ENCODE results near the gene OSBPL8.

Gene OSBPL8

GRCh38 chr12:76555231-76555767 is 4.3 kb downstream of the OSBPL8 start:
- no peak for DNase-seq (ENCODE audit: low read depth)

GRCh38 chr12:76554405-76555230 is 5.0 kb downstream of the OSBPL8 start:
- no peak for DNase-seq (ENCODE audit: low read depth)

GRCh38 chr12:76552343-76552938 is 7.1 kb downstream of the OSBPL8 start:
- DNase-seq (ENCODE audit: low read depth): no peak

- DNase-seq (ENCODE audit: low read depth): no peak
Observed at GRCh38 chr12:76551482-76551888, 8.1 kb downstream of the OSBPL8 start.

- no peak for DNase-seq (ENCODE audit: low read depth)
Observed at GRCh38 chr12:76549131-76549530, 10.4 kb downstream of the OSBPL8 start.

GRCh38 chr12:76548222-76548837 is 11.2 kb downstream of the OSBPL8 start:
- no peak for DNase-seq (ENCODE audit: low read depth)

- DNase-seq (ENCODE audit: low read depth): no peak
Observed at GRCh38 chr12:76547526-76547925, 12.0 kb downstream of the OSBPL8 start.

- DNase-seq (ENCODE audit: low read depth): no peak
Observed at GRCh38 chr12:76546889-76547288, 12.7 kb downstream of the OSBPL8 start.

- DNase-seq (ENCODE audit: low read depth): no peak
Observed at GRCh38 chr12:76545486-76545885, 14.1 kb downstream of the OSBPL8 start.

- DNase-seq (ENCODE audit: low read depth): no peak
Observed at GRCh38 chr12:76544601-76545261, 14.8 kb downstream of the OSBPL8 start.

- DNase-seq (ENCODE audit: low read depth): no peak
Observed at GRCh38 chr12:76543813-76544347, 15.7 kb downstream of the OSBPL8 start.

GRCh38 chr12:76542908-76543307 is 16.7 kb downstream of the OSBPL8 start:
- DNase-seq (ENCODE audit: low read depth): no peak

- DNase-seq (ENCODE audit: low read depth): no peak
Observed at GRCh38 chr12:76539727-76540126, 19.8 kb downstream of the OSBPL8 start.

GRCh38 chr12:76537923-76538322 is 21.6 kb downstream of the OSBPL8 start:
- no peak for DNase-seq (ENCODE audit: low read depth)

- no peak for DNase-seq (ENCODE audit: low read depth)
Observed at GRCh38 chr12:76536546-76536945, 23.0 kb downstream of the OSBPL8 start.

GRCh38 chr12:76535170-76535569 is 24.4 kb downstream of the OSBPL8 start:
- DNase-seq (ENCODE audit: low read depth): no peak

- no peak for DNase-seq (ENCODE audit: low read depth)
Observed at GRCh38 chr12:76533331-76533730, 26.2 kb downstream of the OSBPL8 start.

- no peak for DNase-seq (ENCODE audit: low read depth)
Observed at GRCh38 chr12:76532520-76532919, 27.1 kb downstream of the OSBPL8 start.

- DNase-seq (ENCODE audit: low read depth): no peak
Observed at GRCh38 chr12:76531056-76531455, 28.5 kb downstream of the OSBPL8 start.

- DNase-seq (ENCODE audit: low read depth): no peak
Observed at GRCh38 chr12:76530516-76530915, 29.1 kb downstream of the OSBPL8 start.

- no peak for DNase-seq (ENCODE audit: low read depth)
Observed at GRCh38 chr12:76529226-76529918, 30.2 kb downstream of the OSBPL8 start.

- no peak for DNase-seq (ENCODE audit: low read depth)
Observed at GRCh38 chr12:76523408-76523807, 36.2 kb downstream of the OSBPL8 start.

Data from activated T-cell treated with anti-CD3 and anti-CD28 coated beads for 48 hours (primary cell).